Measurements from ENCODE around the gene CPED1. TPM values are rescaled to one million over a fixed set of nuclear protein-coding genes. Genes with fewer than 3 reads are reported as not detected.

CPED1 gene
- total RNA-seq, 1 donor from 2014 or later, result 4.3 TPM

GRCh38 chr7:121341933-121342332 lies 353.4 kb downstream of the CPED1 start:
- no peak for DNase-seq (ENCODE audit: low read depth, low spot score)
- Mint-ChIP-seq H3K27ac (ENCODE audit: unreplicated experiment) (no peak overlapping the region), H3K27me3 (ENCODE audit: low read depth) (no peaks in the 10 kb centered on the region), H3K4me1 (no peaks in the 10 kb centered on the region), H3K4me3 (no peak overlapping the region), H3K36me3 (ENCODE audit: low read depth) (peaks cover 4% of the 10 kb centered on the region), H3K9me3 (no peaks in the 10 kb centered on the region)
- no peak for TF ChIP-seq CTCF (conservative IDR thresholded peaks at IDR 0.05)

- Mint-ChIP-seq H3K27ac (ENCODE audit: unreplicated experiment) (peak overlapping the region; percentile 12), H3K4me1 (peaks cover 4% of the 10 kb centered on the region), H3K9me3 (no peaks in the 10 kb centered on the region), H3K36me3 (ENCODE audit: low read depth) (peaks cover 10% of the 10 kb centered on the region), H3K27me3 (ENCODE audit: low read depth) (no peaks in the 10 kb centered on the region), H3K4me3 (no peak overlapping the region)
- no peak for DNase-seq (ENCODE audit: low read depth, low spot score)
- TF ChIP-seq CTCF (conservative IDR thresholded peaks at IDR 0.05), result no peak
Measured at GRCh38 chr7:121342631-121343030, 354.1 kb downstream of the CPED1 start.

GRCh38 chr7:121343302-121343701 lies 354.8 kb downstream of the CPED1 start:
- H3K4me3 Mint-ChIP-seq, result no peak overlapping the region
- H3K9me3 Mint-ChIP-seq, result no peaks in the 10 kb centered on the region
- no peaks in the 10 kb centered on the region for H3K27me3 Mint-ChIP-seq (ENCODE audit: low read depth)
- H3K27ac Mint-ChIP-seq (ENCODE audit: unreplicated experiment), result no peak overlapping the region
- no peak for TF ChIP-seq CTCF (conservative IDR thresholded peaks at IDR 0.05)
- peaks cover 4% of the 10 kb centered on the region for H3K4me1 Mint-ChIP-seq
- no peak for DNase-seq (ENCODE audit: low read depth, low spot score)
- peaks cover 10% of the 10 kb centered on the region for H3K36me3 Mint-ChIP-seq (ENCODE audit: low read depth)

GRCh38 chr7:121344093-121344492 lies 355.6 kb downstream of the CPED1 start:
- TF ChIP-seq CTCF (conservative IDR thresholded peaks at IDR 0.05), result no peak
- Mint-ChIP-seq H3K9me3 (no peaks in the 10 kb centered on the region), H3K4me3 (no peak overlapping the region), H3K27me3 (ENCODE audit: low read depth) (no peaks in the 10 kb centered on the region), H3K36me3 (ENCODE audit: low read depth) (peaks cover 10% of the 10 kb centered on the region), H3K27ac (ENCODE audit: unreplicated experiment) (no peak overlapping the region), H3K4me1 (peaks cover 4% of the 10 kb centered on the region)
- DNase-seq (ENCODE audit: low read depth, low spot score), result no peak

- H3K27ac Mint-ChIP-seq (ENCODE audit: unreplicated experiment), result no peak overlapping the region
- peaks cover 10% of the 10 kb centered on the region for H3K36me3 Mint-ChIP-seq (ENCODE audit: low read depth)
- no peak overlapping the region for H3K4me3 Mint-ChIP-seq
- no peaks in the 10 kb centered on the region for H3K27me3 Mint-ChIP-seq (ENCODE audit: low read depth)
- no peaks in the 10 kb centered on the region for H3K9me3 Mint-ChIP-seq
- TF ChIP-seq CTCF (conservative IDR thresholded peaks at IDR 0.05), result no peak
- DNase-seq (ENCODE audit: low read depth, low spot score), result no peak
- H3K4me1 Mint-ChIP-seq, result peaks cover 4% of the 10 kb centered on the region
Measured at GRCh38 chr7:121344497-121344896, 356.0 kb downstream of the CPED1 start.

Other genes starting within 250 kb of the CPED1 start
- 15.7 and 18.2 TPM in 2 replicates for gene TSPAN12, start 130.6 kb upstream of the CPED1 start, total RNA-seq
- 26.9 and 28.9 TPM in 2 replicates for gene ING3, start 37.9 kb upstream of the CPED1 start, total RNA-seq